Transverse colon (tissue), 4 donors: ENCODE measurements around the gene TECPR2. TPM values are rescaled to one million over a fixed set of nuclear protein-coding genes. Genes with fewer than 3 reads are reported as not detected.

ENCODE experiments used
- DNase-seq: peaks from one replicate; pipeline ENCODE4 v3.0.0-alpha.2; 2019
- H3K27ac ChIP-seq, 4 donors: fragments of 200-600 bp; sonication (generic); 2 replicates each; pipeline ENCODE4 v1.5.1; 2016 to 2018; ENCODE audit warnings: inconsistent platforms in 4 of 4
- H3K27me3 ChIP-seq: fragments of 200-600 bp; sonication (generic); 2 replicates; pipeline ENCODE4 v1.5.1; 2017; ENCODE audit warnings: inconsistent platforms
- H3K36me3 ChIP-seq, 4 donors: fragments of 200-600 bp; sonication (generic); 2 replicates each; pipeline ENCODE4 v1.5.1; 2017 to 2019; ENCODE audit warnings: inconsistent platforms in 4 of 4
- H3K4me1 ChIP-seq, 4 donors: fragments of 200-600 bp; sonication (generic); 2 replicates each; pipeline ENCODE4 v1.5.1; 2017 to 2020; ENCODE audit warnings: inconsistent platforms in 4 of 4
- H3K4me3 ChIP-seq, 4 donors: fragments of 200-600 bp; sonication (generic); 1 replicate in 1 of 4; 2 replicates in 3 of 4; pipeline versions ENCODE4 v1.5.1 to v1.6.1; 2017 to 2019; ENCODE audit warnings: inconsistent platforms in 4 of 4
- H3K9me3 ChIP-seq, 2 donors: fragments of 200-600 bp; sonication (generic); 2 replicates each; pipeline ENCODE4 v1.5.1; 2017 to 2019; ENCODE audit warnings: inconsistent platforms in 2 of 2
- CTCF ChIP-seq, 5 experiments: fragments of 200-600 bp in 3 of 5; fragments of 450-650 bp in 2 of 5; sonication (generic) in 3 of 5; IDR thresholded peaks; 1 replicate in 2 of 5; 2 replicates in 3 of 5; pipeline ENCODE4 v1.5.1; 2016 to 2017; ENCODE audit warnings: antibody characterized with exemption in 5 of 5, inconsistent platforms in 3 of 5, mild to moderate bottlenecking in 2 of 5, moderate library complexity in 1 of 5
- EP300 ChIP-seq: sonication (generic); formaldehyde crosslinking; IDR thresholded peaks from one replicate; pipeline ENCODE4 v1.6.1; 2017; ENCODE audit warnings: antibody characterized with exemption, low read depth
- POLR2A ChIP-seq: fragments of 450-650 bp; IDR thresholded peaks from one replicate; pipeline ENCODE4 v1.6.1; 2016; ENCODE audit warnings: antibody characterized with exemption, mild to moderate bottlenecking, moderate library complexity
- POLR2AphosphoS5 ChIP-seq, 3 donors: sonication (generic); formaldehyde crosslinking; IDR thresholded peaks; one replicate each; pipeline ENCODE4 v1.6.1; 2016; ENCODE audit warnings: antibody characterized with exemption in 3 of 3
- WGBS, 2 donors: methylation state at CpG; one replicate each; pipeline ENCODE4 v1.1.5; 2018; ENCODE audit warnings: low coverage in 1 of 2; 5-methylcytosine and 5-hydroxymethylcytosine counted together
- in situ Hi-C, 4 donors: fragments of 200-750 bp; cut with MboI; loops; one replicate each; pipeline versions ENCODE4 v1.15.0 to v1.15.1; 2017; ENCODE audit warnings: low sequenced_read_pairs in 3 of 4, low pct_ligation_motif_present in 1 of 4, low pct_unique_long_range_greater_than_20kb in 1 of 4
- intact Hi-C: fragments of 100-400 bp; cut with DNase I; formaldehyde crosslinking; loops from one replicate; pipeline ENCODE4 v1.15.1; 2023; ENCODE audit warnings: low total_unique reads
- total RNA-seq, 4 donors: library from RNA; depleted of rRNA; stranded (reverse); fragments of >200 nt; gene quantifications; one replicate each; pipeline ENCODE4 v1.1.0, GENCODE V29; 2016

Gene TECPR2
- total RNA-seq, 4 donors from 2014 or later, result 12.6 to 47.4 (median 17.9) TPM

GRCh38 chr14:102505000-102505619 is 142.4 kb downstream of the TECPR2 start:
- H3K4me1 ChIP-seq, result peaks cover 0 to 20% (median 14%) of the 10 kb centered on the region in 4 donors
- peaks cover 0 to 3% (median 0%) of the 10 kb centered on the region in 4 donors for H3K36me3 ChIP-seq
- H3K27ac ChIP-seq, result peak overlapping the region; percentile 13 to 65 (median 43)
- 81% methylated on average over 7 of the region's 7 CpGs; no CpG with 5 or more reads in 1 of the 2 donors for WGBS, 2 donors
- DNase-seq, result no peak
- in situ Hi-C loops (loop anchor here in 1 of 4 donors (25.0 kb wide), 1 partner anchor 143 kb away; the partner anchor contains the start of genes CINP and TECPR2), intact Hi-C loops (no loop called here)
- TF ChIP-seq CTCF (IDR thresholded peaks at IDR 0.05) (no peak), POLR2A (peak; percentile 9), POLR2AphosphoS5 (IDR thresholded peaks at IDR 0.05) (no peak)
- H3K4me3 ChIP-seq, result no peak overlapping the region
- H3K9me3 ChIP-seq, result no peaks in the 10 kb centered on the region
- H3K27me3 ChIP-seq, result no peaks in the 10 kb centered on the region

DNA sequence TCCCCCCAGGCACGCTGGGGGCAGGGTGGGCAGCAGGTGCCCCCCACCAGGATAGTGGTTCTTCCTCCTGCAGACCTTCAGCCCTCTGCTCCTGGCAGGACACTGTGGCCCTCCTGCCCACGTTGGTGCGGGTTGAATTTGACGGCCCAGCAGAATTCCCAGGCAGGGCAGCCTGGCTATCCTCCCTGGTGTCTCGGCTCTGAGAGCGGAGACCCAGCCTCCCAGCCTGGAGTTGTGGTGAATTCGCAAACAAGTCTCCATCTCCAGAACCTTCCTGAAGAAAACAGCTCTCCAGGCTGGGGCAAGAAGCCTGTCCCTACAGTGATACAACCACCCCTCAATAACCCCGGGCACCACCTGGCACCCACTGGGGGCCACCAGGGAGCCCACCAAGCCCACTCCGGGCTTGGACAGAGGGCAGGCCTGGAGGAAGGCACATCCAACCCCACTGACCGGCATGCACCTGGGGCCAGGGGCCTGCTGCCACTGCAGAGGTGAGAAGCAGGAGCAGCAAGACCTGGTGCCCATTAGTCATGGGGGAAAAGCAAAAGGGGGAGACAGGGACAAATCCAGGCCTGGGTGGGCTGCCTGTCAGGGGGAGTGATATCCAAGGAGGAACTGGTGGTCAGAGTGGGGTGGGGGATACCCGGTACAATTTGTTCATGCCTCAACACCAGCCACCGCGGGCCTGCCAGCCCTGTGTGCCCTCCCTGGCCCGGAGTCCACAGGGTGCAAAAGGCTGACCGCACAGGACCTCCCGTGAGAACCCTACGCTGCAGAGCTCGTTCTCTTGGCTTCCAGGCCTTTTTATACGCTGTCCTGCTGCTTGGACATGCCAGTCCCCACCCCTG is 143.3 kb downstream of the TECPR2 start:
- H3K4me3 ChIP-seq, result no peak overlapping the region
- H3K36me3 ChIP-seq, result peaks cover 0 to 3% (median 0%) of the 10 kb centered on the region in 4 donors
- H3K4me1 ChIP-seq, result peaks cover 6 to 27% (median 16%) of the 10 kb centered on the region in 4 donors
- WGBS, 2 donors, result 89% methylated on average over 16 of the region's 19 CpGs; no CpG with 5 or more reads in 1 of the 2 donors
- DNase-seq, result no peak
- in situ Hi-C loops (loop anchor here in 1 of 4 donors (25.0 kb wide), 1 partner anchor 144 kb away; the partner anchor contains the start of genes CINP and TECPR2), intact Hi-C loops (no loop called here)
- no peak overlapping the region for H3K27ac ChIP-seq
- H3K27me3 ChIP-seq, result no peaks in the 10 kb centered on the region
- H3K9me3 ChIP-seq, result no peaks in the 10 kb centered on the region
- no peak for TF ChIP-seq POLR2A
- TF ChIP-seq POLR2AphosphoS5 (IDR thresholded peaks at IDR 0.05), result no peak
- no peak for TF ChIP-seq EP300
- TF ChIP-seq CTCF (IDR thresholded peaks at IDR 0.05), result no peak

- Histone ChIP-seq H3K9me3 (no peaks in the 10 kb centered on the region), H3K27me3 (no peaks in the 10 kb centered on the region), H3K36me3 (peaks cover 0 to 3% (median 0%) of the 10 kb centered on the region in 4 donors), H3K27ac (no peak overlapping the region), H3K4me3 (no peak overlapping the region), H3K4me1 (peaks cover 12 to 33% (median 21%) of the 10 kb centered on the region in 4 donors)
- in situ Hi-C loops (loop anchor here in 1 of 4 donors (25.0 kb wide), 1 partner anchor 144 kb away; the partner anchor contains the start of genes CINP and TECPR2), intact Hi-C loops (no loop called here)
- 93% methylated on average over 11 of the region's 11 CpGs; no CpG with 5 or more reads in 1 of the 2 donors for WGBS, 2 donors
- TF ChIP-seq POLR2A, result no peak
- no peak for TF ChIP-seq CTCF (IDR thresholded peaks at IDR 0.05)
- TF ChIP-seq EP300, result no peak
- no peak for TF ChIP-seq POLR2AphosphoS5 (IDR thresholded peaks at IDR 0.05)
- no peak for DNase-seq
Measured at GRCh38 chr14:102506626-102506925, 143.8 kb downstream of the TECPR2 start.
